HUDEP-2 (cell line): ENCODE data around the gene RAD9A.
"Not testable (repeated sequence)": the region's sequence is repeated elsewhere in the genome, so short reads cannot be mapped to it uniquely, and the experiment has no call there.

ENCODE experiments used
- DNase-seq, 76 experiments: peaks; one replicate each; lab custom pipeline; 2025; ENCODE audit not compliant: unreplicated experiment in 76 of 76; lab: John Stamatoyannopoulos, UW

The RAD9A gene

DNA sequence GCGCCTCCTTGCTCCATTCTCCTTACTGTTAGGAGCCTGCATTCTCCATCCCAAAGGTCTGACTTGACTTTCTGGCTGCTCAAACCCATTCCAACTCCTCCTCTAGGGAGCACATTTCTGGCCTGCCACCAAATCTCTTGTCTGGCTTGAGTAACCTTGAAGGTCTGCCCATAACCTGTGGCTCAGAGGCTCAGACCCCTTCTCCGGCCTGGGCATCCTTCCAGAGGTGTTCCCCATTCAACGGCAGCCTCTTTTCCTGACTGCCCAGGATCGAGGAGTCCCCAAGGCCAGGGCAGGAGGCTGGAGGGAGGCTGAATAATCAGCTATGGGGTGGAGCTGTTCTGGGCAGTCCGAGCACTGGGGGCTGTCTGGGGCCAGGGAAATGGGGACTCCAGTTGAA lies 2.2 kb downstream of the RAD9A start:
- DNase-seq = no peak

DNA sequence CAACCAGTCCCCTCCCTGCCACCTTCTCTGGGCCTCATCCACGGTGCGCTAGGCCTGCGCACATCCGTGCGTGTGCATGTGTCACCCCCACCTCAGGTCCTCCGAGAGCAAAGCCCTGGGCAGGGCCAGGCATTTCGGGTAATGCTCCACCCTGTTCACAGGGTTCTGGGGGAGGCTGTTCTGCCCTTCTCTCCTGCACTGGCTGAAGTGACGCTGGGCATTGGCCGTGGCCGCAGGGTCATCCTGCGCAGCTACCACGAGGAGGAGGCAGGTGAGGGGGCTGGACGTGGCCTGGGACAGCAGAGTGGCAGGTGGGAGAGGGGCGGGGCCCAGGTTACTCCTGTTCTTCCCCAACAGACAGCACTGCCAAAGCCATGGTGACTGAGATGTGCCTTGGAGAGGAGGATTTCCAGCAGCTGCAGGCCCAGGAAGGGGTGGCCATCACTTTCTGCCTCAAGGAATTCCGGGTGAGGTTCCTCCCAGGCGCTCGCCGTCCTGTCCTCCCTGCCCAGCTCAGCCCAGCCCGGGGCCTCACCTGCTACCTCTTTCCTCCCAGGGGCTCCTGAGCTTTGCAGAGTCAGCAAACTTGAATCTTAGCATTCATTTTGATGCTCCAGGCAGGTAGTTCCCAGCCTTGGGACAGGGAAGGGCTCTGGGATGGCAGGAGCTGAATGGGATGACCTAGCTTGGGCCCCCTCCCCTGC lies 3.9 kb downstream of the RAD9A start:
- no peak for DNase-seq

DNA sequence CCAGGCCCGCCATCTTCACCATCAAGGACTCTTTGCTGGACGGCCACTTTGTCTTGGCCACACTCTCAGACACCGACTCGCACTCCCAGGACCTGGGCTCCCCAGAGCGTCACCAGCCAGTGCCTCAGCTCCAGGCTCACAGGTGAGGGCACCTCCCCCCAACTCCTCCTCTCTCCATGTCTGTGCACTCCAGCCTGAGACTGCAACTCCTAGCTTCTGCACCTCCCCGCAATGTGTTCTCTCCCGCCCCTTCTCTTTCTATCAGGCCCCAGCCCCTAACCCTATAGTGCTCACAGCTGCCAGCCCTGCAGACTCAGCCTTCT lies 4.4 kb downstream of the RAD9A start:
- DNase-seq = no peak

DNA sequence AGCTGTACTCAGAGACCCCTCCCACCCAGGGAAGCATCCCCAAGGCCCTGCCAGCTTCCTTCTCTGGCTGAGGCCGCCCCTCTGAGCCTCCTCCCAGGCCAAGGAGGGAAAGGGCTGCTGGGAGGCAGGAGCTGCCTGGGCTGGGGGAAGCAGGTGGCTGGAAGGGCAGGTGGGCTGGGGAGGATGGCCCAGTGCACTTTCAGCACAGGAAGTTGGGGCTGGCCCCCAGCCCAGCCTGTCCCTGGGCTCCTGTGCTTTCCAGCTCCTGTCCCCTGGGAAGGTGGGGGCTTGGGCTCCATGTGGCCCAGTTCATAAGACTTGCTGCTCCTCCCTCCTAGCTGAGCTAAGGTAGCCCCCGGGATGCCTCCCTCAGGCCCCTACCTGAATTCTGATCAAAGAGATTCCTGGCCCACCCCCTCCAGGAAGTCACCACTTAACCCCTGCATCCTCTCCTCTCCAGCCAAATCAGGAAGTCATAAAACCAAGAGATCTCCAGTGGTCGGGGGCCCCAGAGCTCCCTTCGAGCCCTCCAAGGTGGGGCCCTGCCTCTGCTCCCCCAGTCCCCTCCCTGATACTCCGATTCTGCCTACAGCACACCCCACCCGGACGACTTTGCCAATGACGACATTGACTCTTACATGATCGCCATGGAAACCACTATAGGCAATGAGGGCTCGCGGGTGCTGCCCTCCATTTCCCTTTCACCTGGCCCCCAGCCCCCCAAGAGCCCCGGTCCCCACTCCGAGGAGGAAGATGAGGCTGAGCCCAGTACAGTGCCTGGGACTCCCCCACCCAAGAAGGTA lies 5.0 kb downstream of the RAD9A start:
- DNase-seq = no peak

DNA sequence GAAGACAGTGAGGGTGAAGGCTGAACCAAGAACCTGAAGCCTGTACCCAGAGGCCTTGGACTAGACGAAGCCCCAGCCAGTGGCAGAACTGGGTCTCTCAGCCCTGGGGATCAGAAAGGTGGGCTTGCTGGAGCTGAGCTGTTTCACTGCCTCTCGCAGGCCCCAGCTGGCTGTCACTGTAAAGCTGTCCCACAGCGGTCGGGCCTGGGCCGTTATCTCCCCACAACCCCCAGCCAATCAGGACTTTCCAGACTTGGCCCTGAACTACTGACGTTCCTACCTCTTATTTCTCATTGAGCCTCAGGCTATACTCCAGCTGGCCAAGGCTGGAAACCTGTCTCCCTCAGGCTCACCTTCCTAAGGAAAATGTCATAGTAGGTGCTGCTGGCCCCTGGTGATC lies 5.8 kb downstream of the RAD9A start:
- DNase-seq = peak in 11 of 76 experiments; percentile 15 to 51 (median 28)

DNA sequence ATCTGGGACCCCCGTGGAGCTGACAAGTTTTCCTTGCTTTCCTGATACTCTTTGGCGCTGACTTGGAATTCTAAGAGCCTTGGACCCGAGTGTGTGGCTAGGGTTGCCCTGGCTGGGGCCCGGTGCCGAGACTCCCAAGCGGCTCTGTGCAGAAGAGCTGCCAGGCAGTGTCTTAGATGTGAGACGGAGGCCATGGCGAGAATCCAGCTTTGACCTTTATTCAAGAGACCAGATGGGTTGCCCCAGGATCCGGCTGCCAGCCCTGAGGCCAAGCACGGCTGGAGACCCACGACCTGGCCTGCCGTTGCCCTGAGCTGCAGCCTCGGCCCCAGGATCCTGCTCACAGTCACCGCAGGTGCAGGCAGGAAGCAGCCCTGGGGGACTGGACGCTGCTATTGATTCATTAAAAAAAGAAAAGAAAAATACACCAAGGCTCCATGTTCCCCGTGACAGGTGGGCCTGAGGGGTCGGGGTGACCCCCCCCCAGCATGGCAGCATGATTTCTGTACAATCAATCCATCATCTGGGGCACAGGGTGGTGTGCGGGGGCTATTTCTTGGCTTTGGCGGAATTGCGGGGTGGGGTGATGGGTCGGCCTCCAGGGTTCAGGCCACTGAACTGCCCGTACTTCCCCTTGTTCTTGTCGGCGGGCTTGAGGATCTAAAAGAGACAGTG lies 6.3 kb downstream of the RAD9A start:
- no peak for DNase-seq

DNA sequence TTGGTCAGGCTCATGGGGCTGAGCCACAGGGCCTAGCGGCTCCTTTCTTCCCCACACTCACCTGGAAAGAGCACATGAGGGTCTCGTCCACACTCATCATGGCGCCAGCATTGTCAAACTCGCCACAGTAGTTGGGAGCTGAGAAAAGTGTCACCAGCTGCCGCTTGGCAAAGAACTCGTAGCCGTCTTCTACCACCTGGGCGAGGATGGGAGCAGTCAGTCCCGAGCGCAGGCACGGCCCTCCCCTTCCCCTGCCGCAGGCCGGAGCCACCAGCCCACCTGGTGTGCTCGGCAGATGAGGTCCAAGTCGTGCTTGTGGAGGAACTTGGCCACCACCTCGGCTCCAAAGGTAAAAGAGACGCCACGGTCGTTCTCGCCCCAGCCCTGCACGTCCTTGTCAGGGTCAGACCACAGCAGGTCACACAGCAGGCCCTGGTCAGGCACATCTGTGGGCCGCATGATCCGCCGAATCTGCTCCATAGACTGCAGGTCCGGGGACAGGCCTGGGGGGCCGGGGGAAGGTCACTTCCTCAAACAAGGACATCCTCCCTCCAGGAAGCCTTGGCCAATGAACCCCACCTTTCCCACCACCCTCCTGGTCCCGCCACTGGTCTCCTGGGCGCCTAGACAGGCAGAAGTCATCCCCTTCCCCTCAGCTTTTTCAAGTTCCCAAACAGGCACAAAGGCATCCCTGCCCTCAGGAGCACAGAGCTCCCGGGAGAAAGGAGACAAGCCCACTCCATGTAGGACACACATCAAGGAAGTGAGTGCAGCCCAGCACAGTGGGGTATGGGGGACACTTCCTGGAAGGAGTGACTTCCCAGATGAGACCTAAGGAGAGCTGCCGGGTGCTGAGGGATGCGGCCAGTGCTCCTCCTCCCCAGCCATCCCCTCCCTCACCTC lies 7.1 kb downstream of the RAD9A start:
- no peak for DNase-seq

DNA sequence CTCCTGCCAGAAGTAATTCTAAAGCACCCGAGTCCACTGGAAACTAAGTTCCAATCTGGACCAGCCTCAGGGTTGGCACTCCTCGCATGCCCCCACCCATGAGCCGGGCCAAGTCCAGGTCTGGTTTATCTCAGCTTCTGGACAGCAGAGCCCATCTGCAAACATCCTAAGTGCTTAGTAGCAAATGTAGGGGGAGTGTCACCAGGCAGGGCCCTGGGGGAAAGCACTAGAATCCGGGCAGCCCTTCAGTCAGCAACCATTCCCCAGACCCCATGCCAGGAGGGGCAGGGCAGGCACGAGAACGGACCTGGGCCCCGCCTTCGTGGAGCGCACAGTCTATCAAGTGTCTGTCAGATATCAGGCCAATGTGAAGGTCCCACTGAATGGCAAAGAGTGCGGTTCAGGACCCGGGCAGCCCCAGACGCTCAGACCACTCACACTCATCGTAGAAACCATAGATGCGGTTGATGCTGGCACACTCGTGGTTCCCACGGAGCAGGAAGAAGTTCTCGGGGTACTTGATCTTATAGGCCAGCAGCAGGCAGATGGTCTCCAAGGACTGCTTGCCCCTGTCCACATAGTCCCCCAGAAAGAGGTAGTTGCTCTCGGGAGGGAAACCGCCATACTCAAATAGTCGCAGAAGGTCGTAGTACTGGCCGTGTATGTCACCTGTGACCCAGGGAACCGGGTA lies 8.6 kb downstream of the RAD9A start:
- peak in 3 of 76 experiments; percentile 8 to 20 (median 17) for DNase-seq

DNA sequence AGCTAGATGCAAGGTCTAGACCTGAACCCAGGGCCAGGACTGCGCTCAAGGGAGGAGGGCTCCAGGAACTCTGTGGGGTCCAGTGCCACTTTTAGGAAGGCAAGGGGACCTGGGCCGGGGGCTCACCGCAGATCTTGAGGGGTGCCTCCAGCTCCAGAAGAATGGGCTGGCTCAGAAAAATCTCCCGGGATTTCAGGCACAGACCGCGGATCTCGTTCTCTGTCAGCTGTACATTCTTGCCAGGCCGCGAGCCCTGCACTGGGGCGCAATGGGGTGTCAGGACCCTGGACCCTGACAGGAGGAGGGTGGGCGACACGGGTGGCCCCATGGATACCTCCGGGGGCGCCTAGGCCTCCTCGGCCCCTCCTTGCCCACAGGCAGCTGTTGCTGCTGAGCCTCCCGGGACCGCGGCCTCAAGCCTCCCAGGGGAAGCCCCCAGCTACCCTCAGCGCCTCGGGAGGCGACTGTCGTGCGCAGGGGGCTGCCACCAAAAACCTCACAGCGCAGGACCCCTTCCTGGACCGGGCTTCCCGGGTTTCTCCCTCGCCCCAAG lies 9.2 kb downstream of the RAD9A start:
- DNase-seq = no peak

DNA sequence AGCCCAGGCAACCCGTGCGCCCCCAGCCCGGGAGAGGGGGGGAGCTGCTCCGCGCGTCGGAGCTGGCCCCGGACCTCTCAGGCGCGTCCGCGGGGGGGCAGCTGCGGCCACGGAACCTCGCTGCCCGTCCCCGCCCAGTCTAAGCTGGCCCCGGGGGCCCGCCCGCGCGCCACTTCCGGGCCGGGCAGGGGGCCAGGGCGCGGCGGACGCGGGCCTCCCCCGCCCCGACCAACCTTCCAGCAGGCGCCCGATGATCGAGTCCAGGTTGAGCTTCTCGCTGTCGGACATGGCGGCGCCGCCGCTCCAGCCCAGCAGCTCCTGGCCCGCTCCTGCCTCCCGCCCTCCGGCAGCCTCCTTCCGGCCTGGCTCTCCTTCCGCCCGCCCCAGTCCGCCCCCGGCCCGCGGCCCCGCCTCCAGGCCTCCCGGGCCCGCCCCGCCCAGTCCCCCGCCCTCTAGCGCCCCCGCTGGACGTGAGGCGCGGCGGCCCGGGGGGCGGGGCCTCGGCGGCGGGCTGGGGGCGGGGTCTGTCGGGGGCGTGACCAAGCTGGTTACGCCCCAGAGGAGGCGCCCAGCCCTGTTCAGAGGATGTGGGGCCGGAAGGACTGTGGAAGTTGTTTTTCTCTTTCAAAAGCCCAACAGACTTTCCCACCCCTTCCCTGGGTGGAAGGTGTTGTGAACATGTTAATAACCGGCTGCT lies 9.9 kb downstream of the RAD9A start, which contains the start of gene PPP1CA:
Gene PPP1CA (minus strand): TSS at position 364 of the 697 bp plus-strand sequence. CDS start 76 bp downstream, at position 288.
- peak in 72 of 76 experiments; percentile 38 to 92 (median 80) for DNase-seq

DNA sequence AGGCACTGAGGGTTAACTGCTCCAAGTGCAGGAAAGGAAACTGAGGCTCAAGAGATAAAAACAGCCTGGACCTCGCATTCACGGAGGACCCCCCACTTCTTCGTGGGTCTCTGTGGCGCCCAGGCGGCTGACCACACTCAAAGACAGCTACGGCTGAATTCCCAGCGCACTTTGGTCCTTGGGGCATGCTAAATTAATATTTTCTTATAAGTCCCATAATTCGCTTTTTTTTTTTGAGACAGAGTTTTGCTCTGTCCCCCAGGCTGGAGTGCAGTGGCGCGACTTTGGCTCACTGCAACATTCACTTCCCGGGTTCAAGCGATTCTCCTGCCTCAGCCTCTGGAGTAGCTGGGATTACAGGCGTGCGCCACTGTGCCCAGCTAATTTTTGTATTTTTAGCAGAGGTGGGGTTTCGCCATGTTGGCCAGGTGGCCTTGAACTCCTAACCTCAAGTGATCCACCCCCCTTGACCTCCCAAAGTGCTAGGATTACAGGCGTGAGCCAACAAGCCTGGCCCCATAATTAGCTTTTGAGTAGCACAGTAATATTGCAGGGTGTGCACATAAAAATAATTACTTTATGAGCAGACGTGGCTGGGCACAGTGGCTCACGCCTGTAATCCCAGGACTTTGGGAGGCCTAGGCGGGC lies 10.5 kb downstream of the RAD9A start:
- not testable (repeated sequence) for DNase-seq

DNA sequence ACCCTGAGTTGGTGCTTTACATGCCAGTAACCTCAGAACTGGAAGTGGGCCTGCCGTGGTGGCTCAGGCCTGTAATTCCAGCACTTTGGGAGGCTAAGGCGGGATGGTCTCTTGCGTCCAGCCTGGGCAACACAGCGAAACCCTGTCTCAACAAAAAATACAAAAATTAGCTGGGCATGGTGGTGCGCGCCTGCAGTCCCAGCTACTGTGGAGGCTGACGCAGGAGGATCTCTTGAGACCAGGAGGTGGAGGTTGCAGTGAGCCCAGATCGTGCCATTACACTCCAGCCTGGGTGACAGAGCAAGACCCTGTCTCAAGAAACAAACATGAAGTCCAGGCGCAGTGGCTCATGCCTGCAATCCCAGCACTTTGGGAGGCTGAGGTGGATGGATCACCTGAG lies 11.3 kb downstream of the RAD9A start:
- not testable (repeated sequence) for DNase-seq

DNA sequence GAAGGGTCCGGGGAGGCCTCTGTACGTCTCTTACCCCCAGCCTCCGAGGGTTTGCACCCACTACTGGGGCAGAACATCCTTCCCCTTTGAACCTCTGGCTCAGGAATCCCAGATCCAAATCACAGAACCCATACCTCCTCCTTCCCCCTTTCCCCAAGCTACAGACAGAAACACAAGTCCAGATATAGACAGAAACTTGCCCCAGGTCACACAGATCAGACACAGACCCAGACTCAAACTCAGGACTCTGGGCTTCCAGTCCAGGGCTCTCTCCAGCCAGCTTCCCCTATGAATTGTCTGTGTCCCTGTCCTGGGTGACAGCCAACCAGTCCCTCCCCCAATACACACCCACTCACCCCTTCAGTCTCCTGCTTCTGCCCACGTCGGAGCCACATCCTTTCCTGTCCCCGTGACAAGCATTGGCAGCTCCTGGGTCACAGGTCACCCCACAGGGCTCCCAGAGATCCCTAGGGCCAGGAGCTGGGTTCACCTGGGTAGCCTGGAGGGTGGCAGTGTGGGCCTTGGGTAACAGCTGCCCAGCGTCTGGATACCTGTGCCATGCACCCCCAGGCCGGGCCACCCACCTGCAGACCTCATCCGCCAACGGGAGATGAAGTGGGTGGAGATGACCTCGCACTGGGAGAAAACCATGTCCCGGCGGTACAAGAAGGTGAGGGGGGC lies 12.9 kb downstream of the RAD9A start:
- DNase-seq = peak in 6 of 76 experiments; percentile 13 to 34 (median 24)

DNA sequence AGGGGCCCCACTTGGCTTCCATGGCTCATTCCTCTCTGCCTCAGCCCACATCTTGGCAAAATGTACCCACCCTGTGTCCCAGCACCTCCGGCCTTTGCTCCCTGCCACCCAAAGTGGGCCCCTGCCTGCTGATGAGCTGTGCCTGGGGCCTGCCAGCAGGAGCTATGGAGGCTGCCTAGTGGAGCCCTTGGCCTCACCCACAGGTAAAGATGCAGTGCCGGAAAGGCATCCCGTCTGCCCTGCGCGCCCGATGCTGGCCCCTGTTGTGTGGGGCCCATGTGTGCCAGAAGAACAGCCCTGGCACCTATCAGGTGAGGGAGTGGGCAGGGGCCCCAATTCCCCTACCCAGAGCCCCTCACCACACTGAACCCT lies 13.4 kb downstream of the RAD9A start:
- DNase-seq = no peak

DNA sequence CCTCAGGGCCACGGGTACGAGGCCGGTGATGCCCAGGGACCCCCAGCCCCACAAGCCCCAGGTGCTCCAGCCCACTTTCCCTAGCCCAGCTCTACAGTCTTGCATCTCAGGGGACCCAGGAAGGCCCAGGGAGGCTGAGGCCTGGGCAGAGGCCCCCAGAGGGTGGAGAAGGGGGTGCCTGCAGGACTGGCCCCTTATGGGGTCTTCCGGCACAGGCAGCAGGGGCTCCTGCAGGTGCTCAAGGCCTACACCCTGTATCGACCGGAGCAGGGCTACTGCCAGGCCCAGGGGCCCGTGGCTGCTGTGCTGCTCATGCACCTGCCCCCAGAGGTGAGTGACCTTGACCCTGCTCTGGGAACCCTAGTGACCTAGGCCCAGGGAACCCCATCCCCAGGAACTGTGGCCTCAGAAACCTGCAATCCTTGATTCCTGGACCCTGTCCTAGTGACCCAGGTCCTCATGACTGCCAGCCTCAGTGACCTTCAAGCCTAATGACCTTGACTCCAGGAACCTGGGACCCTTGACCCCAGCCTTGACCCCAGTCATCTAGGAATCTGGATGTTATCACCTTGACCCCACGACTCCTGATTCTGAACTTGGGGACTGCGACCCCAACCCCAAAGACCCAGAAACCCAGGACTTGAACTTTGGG lies 14.0 kb downstream of the RAD9A start:
- DNase-seq = no peak

DNA sequence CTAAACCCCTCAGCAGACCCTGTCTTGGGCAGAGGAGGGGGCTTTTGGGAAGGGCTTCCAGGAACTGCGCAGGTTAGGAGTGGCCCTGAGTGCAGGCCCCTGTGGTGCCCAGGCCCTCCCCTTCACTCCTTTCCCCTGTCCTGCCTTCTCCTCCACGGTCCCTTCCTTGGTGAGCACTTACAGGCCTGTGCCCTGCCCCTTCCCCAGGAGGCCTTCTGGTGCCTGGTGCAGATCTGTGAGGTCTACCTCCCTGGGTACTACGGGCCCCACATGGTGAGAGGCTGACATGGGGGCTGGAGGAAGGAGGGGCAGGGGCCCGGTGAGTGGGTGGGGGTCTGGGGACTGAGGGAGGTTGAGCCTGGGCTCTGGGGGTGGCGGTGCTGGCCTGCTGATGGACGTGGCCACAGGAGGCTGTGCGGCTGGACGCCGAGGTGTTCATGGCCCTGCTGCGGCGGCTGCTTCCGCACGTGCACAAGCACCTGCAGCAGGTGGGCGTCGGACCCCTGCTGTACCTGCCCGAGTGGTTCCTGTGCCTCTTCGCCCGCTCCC lies 14.7 kb downstream of the RAD9A start:
- no peak for DNase-seq

DNA sequence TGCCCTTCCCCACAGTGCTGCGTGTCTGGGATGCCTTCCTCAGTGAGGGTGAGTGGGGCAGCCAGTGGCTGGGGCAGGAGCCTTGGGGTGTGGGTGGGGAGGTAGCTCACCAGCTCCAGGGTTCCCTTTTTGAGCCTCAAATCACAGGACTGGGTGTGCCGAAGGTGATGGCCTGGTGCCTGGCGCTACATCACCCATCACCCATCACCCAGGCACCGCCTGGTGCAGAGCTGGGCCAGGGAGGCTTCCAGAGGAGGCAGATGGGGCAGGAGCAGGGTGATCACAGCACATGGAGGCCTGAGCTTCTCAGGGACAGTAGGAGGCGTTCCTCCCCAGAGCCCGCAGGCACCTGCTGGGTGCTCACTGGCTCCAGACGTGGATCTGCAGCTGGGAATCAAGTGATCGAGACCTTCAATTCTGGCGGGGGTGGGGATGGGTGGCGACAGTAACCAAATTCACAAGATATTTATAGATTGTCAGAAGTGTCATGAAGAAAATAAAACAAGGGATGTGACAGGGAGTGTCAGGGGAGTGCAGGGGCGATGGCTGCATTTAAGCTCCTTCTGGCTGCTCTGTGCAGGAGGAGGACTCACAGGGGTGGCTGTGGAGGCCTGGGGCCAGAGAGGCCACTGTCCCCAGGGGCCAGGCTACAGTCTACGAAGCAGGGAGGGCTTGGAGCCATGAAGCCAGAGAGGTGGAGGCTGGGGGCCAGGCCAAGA lies 15.3 kb downstream of the RAD9A start:
- no peak for DNase-seq
